GM23338 (cell line): ENCODE results near the gene SPTB. TPM values are rescaled to one million over a fixed set of nuclear protein-coding genes. Genes with fewer than 3 reads are reported as not detected.

Experiments used
- ATAC-seq: fragments of 200-7000 bp; cut with Tn5 transposase; 3 replicates; pipeline ENCODE4 v1.9.1; 2020
- DNase-seq: peaks from one replicate; pipeline ENCODE4 v3.0.0-alpha.2; 2015; ENCODE audit warnings: low spot score
- H2AFZ ChIP-seq: fragments of 200-600 bp; sonication (generic); 2 replicates; pipeline ENCODE4 v1.8.0; 2016; ENCODE audit warnings: antibody characterized with exemption, mild to moderate bottlenecking, moderate library complexity
- H3F3A ChIP-seq: fragments of 200-600 bp; sonication (generic); replicated peaks from 2 replicates; pipeline ENCODE4 v1.8.0; 2017; ENCODE audit warnings: antibody characterized with exemption, mixed run types, low read depth
- H3K27ac ChIP-seq: fragments of 200-600 bp; sonication (generic); 2 replicates; pipeline ENCODE4 v1.6.1; 2016; ENCODE audit warnings: low read depth
- H3K27me3 ChIP-seq: fragments of 200-600 bp; sonication (generic); 2 replicates; pipeline ENCODE4 v1.8.0; 2016; ENCODE audit warnings: mild to moderate bottlenecking, mixed run types, moderate library complexity; ENCODE audit not compliant: insufficient read depth
- H3K36me3 ChIP-seq: fragments of 200-600 bp; sonication (generic); 2 replicates; pipeline ENCODE4 v1.8.0; 2016; ENCODE audit warnings: mild to moderate bottlenecking; ENCODE audit not compliant: insufficient read depth
- H3K4me1 ChIP-seq: fragments of 200-600 bp; sonication (generic); 2 replicates; pipeline ENCODE4 v1.8.0; 2016; ENCODE audit warnings: mild to moderate bottlenecking, moderate library complexity; ENCODE audit not compliant: insufficient read depth
- H3K4me2 ChIP-seq: fragments of 200-600 bp; sonication (generic); 2 replicates; pipeline ENCODE4 v1.7.1; 2017; ENCODE audit warnings: mixed run types
- H3K4me3 ChIP-seq: fragments of 200-600 bp; sonication (generic); 2 replicates; pipeline ENCODE4 v1.6.1; 2016; ENCODE audit warnings: mixed run types
- H3K79me2 ChIP-seq: fragments of 200-600 bp; sonication (generic); replicated peaks from 2 replicates; pipeline ENCODE4 v1.8.0; 2017; ENCODE audit warnings: mild to moderate bottlenecking; ENCODE audit not compliant: insufficient read depth
- H3K9me2 ChIP-seq: fragments of 200-600 bp; sonication (generic); 2 replicates; pipeline ENCODE4 v1.8.0; 2017; ENCODE audit not compliant: insufficient read depth
- H4K20me1 ChIP-seq: fragments of 200-600 bp; sonication (generic); replicated peaks from 2 replicates; pipeline ENCODE4 v1.8.0; 2017; ENCODE audit warnings: mild to moderate bottlenecking; ENCODE audit not compliant: insufficient read depth
- H3K27ac Mint-ChIP-seq: 2 replicates; pipeline ENCODE4 v1.8.0; 2020; ENCODE audit warnings: inconsistent platforms, mild to moderate bottlenecking, moderate library complexity, mixed read lengths
- H3K27me3 Mint-ChIP-seq: 3 replicates; pipeline ENCODE4 v1.8.0; 2022; ENCODE audit warnings: low read depth, mild to moderate bottlenecking, moderate library complexity, mixed read lengths, inconsistent platforms; ENCODE audit not compliant: insufficient read depth, poor library complexity
- H3K36me3 Mint-ChIP-seq: 3 replicates; pipeline ENCODE4 v1.8.0; 2021; ENCODE audit warnings: low read depth, mild to moderate bottlenecking, inconsistent platforms, moderate library complexity, mixed read lengths
- H3K4me1 Mint-ChIP-seq: 3 replicates; pipeline ENCODE4 v1.8.0; 2020; ENCODE audit warnings: mild to moderate bottlenecking, inconsistent platforms, mixed read lengths
- H3K4me3 Mint-ChIP-seq: 3 replicates; pipeline ENCODE4 v1.8.0; 2021; ENCODE audit warnings: moderate library complexity, mild to moderate bottlenecking, inconsistent platforms, mixed read lengths
- H3K9me3 Mint-ChIP-seq: 3 replicates; pipeline ENCODE4 v1.8.0; 2020; ENCODE audit warnings: moderate library complexity, mild to moderate bottlenecking, inconsistent platforms, mixed read lengths
- CREB1 ChIP-seq: fragments of 250-450 bp; sonication (Bioruptor Pico); IDR thresholded peaks from 2 replicates; pipeline ENCODE4 v1.5.0; 2020; ENCODE audit warnings: low read depth, mild to moderate bottlenecking, moderate library complexity
- CTCF ChIP-seq, 2 experiments: fragments of 200-600 bp in 1 of 2; sonication (generic) in 1 of 2; conservative IDR thresholded peaks; 2 replicates each; pipeline versions ENCODE4 v1.5.1 to v1.6.1; 2016 to 2017; ENCODE audit warnings: antibody characterized with exemption in 2 of 2, low read depth in 2 of 2, mild to moderate bottlenecking in 2 of 2, moderate library complexity in 1 of 2
- EZH2 ChIP-seq: fragments of 200-600 bp; sonication (generic); IDR thresholded peaks from one replicate; pipeline ENCODE4 v1.8.0; 2017; ENCODE audit warnings: antibody characterized with exemption, mild to moderate bottlenecking, low read depth; ENCODE audit not compliant: unreplicated experiment
- EZH2phosphoT487 ChIP-seq: fragments of 200-600 bp; sonication (generic); IDR thresholded peaks from one replicate; pipeline ENCODE4 v1.8.1; 2018; ENCODE audit warnings: antibody characterized with exemption; ENCODE audit not compliant: unreplicated experiment
- JUNB ChIP-seq: IDR thresholded peaks from one replicate; pipeline ENCODE4 v1.6.1; 2016; ENCODE audit warnings: antibody characterized with exemption; ENCODE audit not compliant: unreplicated experiment
- POLR2AphosphoS5 ChIP-seq: IDR thresholded peaks from 2 replicates; pipeline ENCODE4 v1.6.1; 2016; ENCODE audit warnings: antibody characterized with exemption, low read depth
- REST ChIP-seq: IDR thresholded peaks from one replicate; pipeline ENCODE4 v1.6.1; 2018; ENCODE audit warnings: antibody characterized with exemption; ENCODE audit not compliant: unreplicated experiment
- polyA plus RNA-seq: library from polyadenylated mRNA; unstranded; fragments of >200 nt; fragmentation: Nextera tagmentation; extraction: Ambion mirVana; gene quantifications from 2 replicates; pipeline ENCODE4 v1.2.1, GENCODE V29; 2016
- total RNA-seq: library from RNA; depleted of rRNA; stranded (reverse); fragments of >200 nt; shearing (Covaris generic); gene quantifications from 2 replicates; pipeline ENCODE4 v1.2.3, GENCODE V29; 2014

Gene SPTB
- total and polyA plus RNA-seq, 2 experiments from 2014 or later = 1.1 to 1.9 TPM

GRCh38 chr14:64762044-64763034 lies 117.4 kb downstream of the SPTB start (continued):
- TF ChIP-seq CTCF (conservative IDR thresholded peaks at IDR 0.05; ENCODE audit: low read depth in 2 of 2) (no peak), POLR2AphosphoS5 (no peak), CREB1 (CRISPR knock-in tag) (no peak), REST (no peak), EZH2phosphoT487 (no peak)

DNA sequence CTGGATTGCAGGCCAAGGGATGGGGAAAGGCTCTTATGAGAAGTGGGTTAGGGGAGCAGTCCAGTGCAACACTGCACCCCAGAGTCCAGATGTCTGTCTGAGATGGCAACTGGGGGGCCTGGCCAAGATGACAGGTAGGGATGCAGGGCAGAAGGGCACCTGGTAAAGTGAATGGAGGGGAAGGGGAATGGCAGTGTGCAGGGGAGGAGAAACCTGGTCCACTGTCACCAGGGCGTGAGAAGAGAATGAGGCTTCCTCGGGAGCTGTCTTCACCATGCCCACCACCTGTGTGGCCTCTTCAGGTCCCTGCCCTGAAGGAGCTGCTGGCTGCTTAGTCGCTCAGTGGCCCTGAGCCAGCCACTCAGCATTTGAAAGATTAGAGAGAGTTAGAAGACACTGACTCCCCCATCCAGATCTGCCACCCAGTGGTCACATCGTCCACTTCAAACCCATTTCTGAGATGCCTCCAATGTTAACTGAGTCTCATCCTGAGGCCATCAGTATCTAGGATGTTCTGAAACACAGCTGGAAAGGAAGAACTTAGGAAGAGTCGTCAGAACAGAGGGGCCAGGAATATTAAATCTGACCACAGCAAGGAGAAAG lies 118.2 kb downstream of the SPTB start:
- peaks cover 67% of the 10 kb centered on the region for H3K4me1 Mint-ChIP-seq
- H3K27ac ChIP-seq = no peak overlapping the region
- no peaks in the 10 kb centered on the region; the same call in 2 of the 3 replicates for H3K36me3 Mint-ChIP-seq
- no peak overlapping the region for H3K4me2 ChIP-seq
- no peaks in the 10 kb centered on the region for H4K20me1 ChIP-seq
- peaks cover 37% of the 10 kb centered on the region for H3K4me1 ChIP-seq
- 0 out of 2 replicates have a peak, but pooled peaks cover 7% of the 10 kb centered on the region for H3F3A ChIP-seq
- H3K4me3 ChIP-seq = no peak overlapping the region
- DNase-seq (no peak), ATAC-seq (no peak)
- H3K27me3 ChIP-seq = no peaks in the 10 kb centered on the region
- H3K9me2 ChIP-seq = no peaks in the 10 kb centered on the region
- no peak overlapping the region; the same call in 1 of the 2 replicates for H3K27ac Mint-ChIP-seq
- peaks cover 1% of the 10 kb centered on the region; the same call in 1 of the 3 replicates for H3K9me3 Mint-ChIP-seq
- no peaks in the 10 kb centered on the region for H3K79me2 ChIP-seq
- H3K36me3 ChIP-seq = no peaks in the 10 kb centered on the region
- H3K4me3 Mint-ChIP-seq = no peak overlapping the region
- H2AFZ ChIP-seq = no peak overlapping the region
- peaks cover 29% of the 10 kb centered on the region for H3K27me3 Mint-ChIP-seq
- no peak for TF ChIP-seq EZH2
- no peak for TF ChIP-seq JUNB
- peak in 1 of 2 experiments; percentile 32; a peak in 3 of 4 replicates for TF ChIP-seq CTCF (conservative IDR thresholded peaks at IDR 0.05; ENCODE audit: low read depth in 2 of 2)
- no peak for TF ChIP-seq CREB1 (CRISPR knock-in tag)
